Testis (tissue), 2 donors: ENCODE measurements around the gene ZNF444.

Experiments used
- POLR2A ChIP-seq: fragments of 450-650 bp; IDR thresholded peaks from one replicate; pipeline ENCODE4 v1.6.1; 2017; ENCODE audit warnings: antibody characterized with exemption, mild to moderate bottlenecking, moderate library complexity
- TF ChIP-seq, protein P1 (sequence below), 3 experiments: fragments of 450-650 bp in 2 of 3; fragments of 200-600 bp in 1 of 3; sonication (generic) in 1 of 3; IDR thresholded peaks; one replicate each; pipeline ENCODE4 v1.5.1; 2016 to 2019; ENCODE audit warnings: antibody characterized with exemption in 3 of 3, mild to moderate bottlenecking in 2 of 3, moderate library complexity in 1 of 3

DNA sequence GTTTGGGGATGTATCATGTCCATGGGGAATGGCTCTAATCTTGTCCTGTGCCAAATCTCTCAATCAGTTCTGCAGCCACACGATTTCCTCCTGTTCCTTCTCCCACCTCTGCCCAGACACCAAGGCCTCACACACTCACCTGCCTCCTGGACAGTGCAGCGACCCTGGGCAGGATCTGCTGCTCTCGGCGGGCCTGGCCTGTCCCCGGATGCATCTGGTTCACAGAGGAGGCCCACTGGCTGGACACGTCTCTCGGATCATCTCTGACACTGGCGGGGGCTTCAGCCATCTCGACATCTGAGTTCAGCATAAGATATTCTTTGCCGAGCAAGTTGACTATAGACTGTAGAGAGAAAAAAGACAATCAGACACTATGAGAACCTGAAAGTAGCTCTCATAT is 50.6 kb downstream of the ZNF444 start:
- TF ChIP-seq, protein P1, sequence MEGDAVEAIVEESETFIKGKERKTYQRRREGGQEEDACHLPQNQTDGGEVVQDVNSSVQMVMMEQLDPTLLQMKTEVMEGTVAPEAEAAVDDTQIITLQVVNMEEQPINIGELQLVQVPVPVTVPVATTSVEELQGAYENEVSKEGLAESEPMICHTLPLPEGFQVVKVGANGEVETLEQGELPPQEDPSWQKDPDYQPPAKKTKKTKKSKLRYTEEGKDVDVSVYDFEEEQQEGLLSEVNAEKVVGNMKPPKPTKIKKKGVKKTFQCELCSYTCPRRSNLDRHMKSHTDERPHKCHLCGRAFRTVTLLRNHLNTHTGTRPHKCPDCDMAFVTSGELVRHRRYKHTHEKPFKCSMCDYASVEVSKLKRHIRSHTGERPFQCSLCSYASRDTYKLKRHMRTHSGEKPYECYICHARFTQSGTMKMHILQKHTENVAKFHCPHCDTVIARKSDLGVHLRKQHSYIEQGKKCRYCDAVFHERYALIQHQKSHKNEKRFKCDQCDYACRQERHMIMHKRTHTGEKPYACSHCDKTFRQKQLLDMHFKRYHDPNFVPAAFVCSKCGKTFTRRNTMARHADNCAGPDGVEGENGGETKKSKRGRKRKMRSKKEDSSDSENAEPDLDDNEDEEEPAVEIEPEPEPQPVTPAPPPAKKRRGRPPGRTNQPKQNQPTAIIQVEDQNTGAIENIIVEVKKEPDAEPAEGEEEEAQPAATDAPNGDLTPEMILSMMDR (IDR thresholded peaks at IDR 0.05), result no peak
- TF ChIP-seq POLR2A, result no peak
